Activated CD4-positive, alpha-beta T cell treated with anti-CD3 and anti-CD28 coated beads, Interleukin-2, amount 10 ng/mL, durations not matched to agents 7 days and 5 days (primary cell): Measurements from ENCODE around the gene STEAP3. TPM values are rescaled to one million over a fixed set of nuclear protein-coding genes. Genes with fewer than 3 reads are reported as not detected.

Source experiments
- CTCF ChIA-PET: fragments of 350-600 bp; sonication (Branson Sonifier 250); formaldehyde crosslinking; loops from one replicate; lab custom pipeline; 2021; ENCODE audit warnings: antibody characterized with exemption; lab: Charles Lee
- POLR2A ChIA-PET: fragments of 350-600 bp; sonication (Branson Sonifier 250); formaldehyde crosslinking; loops from one replicate; lab custom pipeline; 2021; ENCODE audit warnings: antibody characterized with exemption; lab: Charles Lee
- DNase-seq: peaks from one replicate; pipeline ENCODE4 v3.0.0-alpha.2; 2020
- H3K27ac Mint-ChIP-seq: one replicate; pipeline ENCODE4 v1.8.0; 2021; ENCODE audit warnings: mild to moderate bottlenecking, moderate library complexity, mixed read lengths
- H3K27me3 Mint-ChIP-seq: one replicate; pipeline ENCODE4 v1.8.0; 2021; ENCODE audit warnings: mixed read lengths
- H3K36me3 Mint-ChIP-seq: one replicate; pipeline ENCODE4 v1.8.0; 2021; ENCODE audit warnings: low read depth, mixed read lengths
- H3K4me1 Mint-ChIP-seq: one replicate; pipeline ENCODE4 v1.8.0; 2021; ENCODE audit warnings: mixed read lengths
- H3K4me3 Mint-ChIP-seq: one replicate; pipeline ENCODE4 v1.8.0; 2021; ENCODE audit warnings: mild to moderate bottlenecking, moderate library complexity, mixed read lengths
- H3K9me3 Mint-ChIP-seq: one replicate; pipeline ENCODE4 v1.8.0; 2021; ENCODE audit warnings: mixed read lengths
- total RNA-seq, 2 experiments: library from RNA; stranded (reverse); gene quantifications; one replicate each; pipeline ENCODE4 v1.2.3, GENCODE V29; 2021

Gene STEAP3
- total RNA-seq, 2 experiments from 2014 or later, result 0.06 TPM; not detected in 1

GRCh38 chr2:119205001-119205706, 18.5 kb upstream of the STEAP3 start:
- H3K27me3 Mint-ChIP-seq, result no peaks in the 10 kb centered on the region
- POLR2A ChIA-PET, result interaction anchor here (0.7 kb wide), 1 partner anchor 13 kb away, joined by 4 read pairs; no protein-coding TSS in a partner anchor
- no peak overlapping the region for H3K4me3 Mint-ChIP-seq
- no peak overlapping the region for H3K27ac Mint-ChIP-seq
- DNase-seq, result no peak
- no peaks in the 10 kb centered on the region for H3K36me3 Mint-ChIP-seq
- CTCF ChIA-PET, result no interaction called here
- no peaks in the 10 kb centered on the region for H3K9me3 Mint-ChIP-seq
- no peaks in the 10 kb centered on the region for H3K4me1 Mint-ChIP-seq

- DNase-seq, result no peak
- POLR2A ChIA-PET, result interaction anchor here (0.7 kb wide), 1 partner anchor 12 kb away, joined by 4 read pairs; no protein-coding TSS in a partner anchor
- no peaks in the 10 kb centered on the region for H3K27me3 Mint-ChIP-seq
- H3K4me3 Mint-ChIP-seq, result no peak overlapping the region
- no peaks in the 10 kb centered on the region for H3K9me3 Mint-ChIP-seq
- no peaks in the 10 kb centered on the region for H3K36me3 Mint-ChIP-seq
- H3K4me1 Mint-ChIP-seq, result no peaks in the 10 kb centered on the region
- no peak overlapping the region for H3K27ac Mint-ChIP-seq
- CTCF ChIA-PET, result no interaction called here
These were observed 17.4 kb upstream of the STEAP3 start for GRCh38 chr2:119206201-119206600.

- Mint-ChIP-seq H3K9me3 (no peaks in the 10 kb centered on the region), H3K27ac (no peak overlapping the region), H3K27me3 (no peaks in the 10 kb centered on the region), H3K4me3 (no peak overlapping the region), H3K36me3 (no peaks in the 10 kb centered on the region), H3K4me1 (no peaks in the 10 kb centered on the region)
- POLR2A ChIA-PET, result no interaction called here
- DNase-seq, result no peak
- CTCF ChIA-PET, result no interaction called here
These were observed 16.2 kb upstream of the STEAP3 start for GRCh38 chr2:119207447-119207846.

- Mint-ChIP-seq H3K4me1 (no peaks in the 10 kb centered on the region), H3K27ac (no peak overlapping the region), H3K9me3 (no peaks in the 10 kb centered on the region), H3K27me3 (no peaks in the 10 kb centered on the region), H3K36me3 (no peaks in the 10 kb centered on the region), H3K4me3 (no peak overlapping the region)
- CTCF ChIA-PET, result no interaction called here
- POLR2A ChIA-PET, result no interaction called here
- no peak for DNase-seq
These were observed 14.8 kb upstream of the STEAP3 start for GRCh38 chr2:119208791-119209203.

- CTCF ChIA-PET, result no interaction called here
- POLR2A ChIA-PET, result no interaction called here
- H3K36me3 Mint-ChIP-seq, result no peaks in the 10 kb centered on the region
- no peaks in the 10 kb centered on the region for H3K4me1 Mint-ChIP-seq
- H3K9me3 Mint-ChIP-seq, result no peaks in the 10 kb centered on the region
- H3K27ac Mint-ChIP-seq, result no peak overlapping the region
- H3K4me3 Mint-ChIP-seq, result no peak overlapping the region
- no peaks in the 10 kb centered on the region for H3K27me3 Mint-ChIP-seq
- DNase-seq, result no peak
These were observed 11.4 kb upstream of the STEAP3 start for GRCh38 chr2:119212139-119212800.

- ChIA-PET CTCF (no interaction called here), POLR2A (no interaction called here)
- Mint-ChIP-seq H3K4me1 (no peaks in the 10 kb centered on the region), H3K4me3 (no peak overlapping the region), H3K27ac (no peak overlapping the region), H3K27me3 (peaks cover 2% of the 10 kb centered on the region), H3K36me3 (no peaks in the 10 kb centered on the region), H3K9me3 (no peaks in the 10 kb centered on the region)
- DNase-seq, result no peak
These were observed 9.1 kb upstream of the STEAP3 start for GRCh38 chr2:119214453-119215037.

- Mint-ChIP-seq H3K9me3 (no peaks in the 10 kb centered on the region), H3K27ac (no peak overlapping the region), H3K4me1 (no peaks in the 10 kb centered on the region), H3K27me3 (peaks cover 16% of the 10 kb centered on the region), H3K4me3 (no peak overlapping the region), H3K36me3 (no peaks in the 10 kb centered on the region)
- no peak for DNase-seq
- POLR2A ChIA-PET, result no interaction called here
- CTCF ChIA-PET, result no interaction called here
These were observed 6.6 kb upstream of the STEAP3 start for GRCh38 chr2:119216994-119217393.

GRCh38 chr2:119218478-119219064, 5.1 kb upstream of the STEAP3 start:
- POLR2A ChIA-PET, result interaction anchor here (0.5 kb wide), 1 partner anchor 13 kb away, joined by 4 read pairs; no protein-coding TSS in a partner anchor
- Mint-ChIP-seq H3K27ac (no peak overlapping the region), H3K4me3 (no peak overlapping the region), H3K27me3 (peaks cover 29% of the 10 kb centered on the region), H3K4me1 (no peaks in the 10 kb centered on the region), H3K36me3 (no peaks in the 10 kb centered on the region), H3K9me3 (no peaks in the 10 kb centered on the region)
- CTCF ChIA-PET, result interaction anchor here (1.4 kb wide), 1 partner anchor 52 kb away, joined by 3 read pairs; no protein-coding TSS in a partner anchor
- DNase-seq, result no peak

- Mint-ChIP-seq H3K9me3 (no peaks in the 10 kb centered on the region), H3K4me3 (no peak overlapping the region), H3K27me3 (peaks cover 34% of the 10 kb centered on the region), H3K4me1 (no peaks in the 10 kb centered on the region), H3K36me3 (no peaks in the 10 kb centered on the region), H3K27ac (no peak overlapping the region)
- ChIA-PET CTCF (interaction anchor here (1.4 kb wide), 1 partner anchor 54 kb away, joined by 3 read pairs; no protein-coding TSS in a partner anchor), POLR2A (no interaction called here)
- no peak for DNase-seq
These were observed 3.8 kb upstream of the STEAP3 start for GRCh38 chr2:119219873-119220272.

- ChIA-PET CTCF (no interaction called here), POLR2A (no interaction called here)
- no peak overlapping the region for H3K27ac Mint-ChIP-seq
- no peak overlapping the region for H3K4me3 Mint-ChIP-seq
- H3K4me1 Mint-ChIP-seq, result no peaks in the 10 kb centered on the region
- H3K36me3 Mint-ChIP-seq, result no peaks in the 10 kb centered on the region
- H3K9me3 Mint-ChIP-seq, result no peaks in the 10 kb centered on the region
- no peak for DNase-seq
- H3K27me3 Mint-ChIP-seq, result peaks cover 44% of the 10 kb centered on the region
These were observed 2.8 kb upstream of the STEAP3 start for GRCh38 chr2:119220720-119221301.

GRCh38 chr2:119221609-119222008, 2.0 kb upstream of the STEAP3 start:
- CTCF ChIA-PET, result no interaction called here
- H3K9me3 Mint-ChIP-seq, result no peaks in the 10 kb centered on the region
- POLR2A ChIA-PET, result no interaction called here
- no peak overlapping the region for H3K27ac Mint-ChIP-seq
- peaks cover 47% of the 10 kb centered on the region for H3K27me3 Mint-ChIP-seq
- no peak for DNase-seq
- no peaks in the 10 kb centered on the region for H3K4me1 Mint-ChIP-seq
- no peaks in the 10 kb centered on the region for H3K36me3 Mint-ChIP-seq
- no peak overlapping the region for H3K4me3 Mint-ChIP-seq

- DNase-seq, result no peak
- H3K27me3 Mint-ChIP-seq, result peaks cover 47% of the 10 kb centered on the region
- H3K36me3 Mint-ChIP-seq, result no peaks in the 10 kb centered on the region
- POLR2A ChIA-PET, result no interaction called here
- CTCF ChIA-PET, result no interaction called here
- H3K4me1 Mint-ChIP-seq, result no peaks in the 10 kb centered on the region
- H3K27ac Mint-ChIP-seq, result no peak overlapping the region
- no peak overlapping the region for H3K4me3 Mint-ChIP-seq
- no peaks in the 10 kb centered on the region for H3K9me3 Mint-ChIP-seq
These were observed 1.4 kb upstream of the STEAP3 start for GRCh38 chr2:119222213-119222612.
